Activated CD4-positive, alpha-beta T cell treated with anti-CD3 and anti-CD28 coated beads, Interleukin-2, Interleukin-4, amounts not matched to agents 100 ng/mL and 50 ng/mL, durations not matched to agents 16 hours and 8 hours (primary cell): ENCODE measurements around the gene KCNMA1.

ENCODE experiments used
- DNase-seq: peaks from one replicate; pipeline ENCODE4 v3.0.0-alpha.2; 2020; ENCODE audit warnings: low spot score

Gene KCNMA1

DNA sequence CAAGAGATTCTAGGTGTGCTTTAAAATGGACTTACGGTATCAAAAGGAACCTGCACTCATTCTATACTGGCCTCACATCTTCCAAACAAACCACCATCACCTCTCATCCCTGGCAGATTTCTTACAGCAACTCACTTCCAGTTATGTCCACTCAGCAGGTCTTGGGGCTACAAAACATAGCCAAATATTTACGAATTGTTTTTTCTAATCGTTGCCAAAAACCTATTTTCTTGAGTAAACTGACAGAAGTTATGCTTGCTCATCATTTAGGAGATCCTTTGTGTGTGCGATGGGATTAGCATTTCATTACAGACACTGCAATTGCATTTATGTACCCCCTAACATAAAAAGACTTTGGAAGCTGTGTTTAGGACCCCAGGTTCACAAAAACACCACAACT is 2.7 kb downstream of the KCNMA1 start:
- DNase-seq = no peak

- DNase-seq = no peak
Observed at GRCh38 chr10:77633376-77633775, 4.2 kb downstream of the KCNMA1 start.

GRCh38 chr10:77631241-77631640 is 6.4 kb downstream of the KCNMA1 start:
- no peak for DNase-seq

DNA sequence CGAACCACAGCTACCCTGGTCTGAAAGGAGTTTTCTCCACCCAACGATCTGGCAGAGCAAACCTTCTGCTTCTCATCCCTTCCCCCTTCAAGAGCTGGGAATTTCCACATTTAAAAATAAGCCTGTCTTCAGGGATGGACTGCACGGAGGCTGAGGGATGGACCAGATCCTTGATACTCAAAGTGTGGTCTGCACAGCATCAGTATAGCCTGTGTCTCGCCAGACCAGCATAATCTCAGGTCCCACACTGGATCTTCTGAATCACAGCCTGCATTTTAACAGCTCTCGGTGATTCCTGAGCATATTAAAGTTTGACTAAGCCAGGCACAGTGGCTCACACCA is 7.1 kb downstream of the KCNMA1 start:
- DNase-seq = no peak

DNA sequence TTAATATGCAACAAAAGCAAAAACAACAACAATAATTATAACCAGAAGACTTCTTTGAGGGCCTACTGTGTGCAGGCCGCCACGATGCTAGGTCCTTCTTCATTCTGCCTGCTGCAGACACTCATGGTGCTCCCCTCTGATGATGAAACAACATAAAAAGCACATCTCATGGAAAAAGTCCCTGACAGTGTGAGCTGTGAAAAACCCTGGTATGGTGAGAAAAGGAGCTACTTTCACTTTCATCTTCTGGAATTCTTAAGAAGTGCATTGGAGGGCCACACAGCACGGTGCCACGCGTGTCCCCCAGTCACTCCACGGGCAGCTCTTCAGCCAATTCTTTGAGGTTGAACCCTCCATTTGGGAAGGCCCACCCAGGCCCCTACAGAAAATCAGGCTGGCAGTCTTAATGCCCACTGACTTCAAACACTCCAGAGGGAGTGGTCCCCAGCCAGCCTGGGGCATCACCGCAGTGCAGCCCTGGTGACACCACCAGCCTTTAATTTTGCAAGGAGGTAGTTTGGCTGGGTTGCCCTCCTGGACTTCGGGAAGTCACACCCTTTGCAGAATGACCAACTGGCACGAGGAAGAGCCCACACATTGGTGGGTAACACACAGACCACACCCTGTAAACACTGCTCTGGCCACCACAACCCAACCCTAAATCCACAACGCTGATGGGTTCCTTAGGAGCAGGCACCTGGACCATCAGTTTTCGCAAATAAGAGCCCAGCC is 7.7 kb downstream of the KCNMA1 start:
- DNase-seq = no peak

DNA sequence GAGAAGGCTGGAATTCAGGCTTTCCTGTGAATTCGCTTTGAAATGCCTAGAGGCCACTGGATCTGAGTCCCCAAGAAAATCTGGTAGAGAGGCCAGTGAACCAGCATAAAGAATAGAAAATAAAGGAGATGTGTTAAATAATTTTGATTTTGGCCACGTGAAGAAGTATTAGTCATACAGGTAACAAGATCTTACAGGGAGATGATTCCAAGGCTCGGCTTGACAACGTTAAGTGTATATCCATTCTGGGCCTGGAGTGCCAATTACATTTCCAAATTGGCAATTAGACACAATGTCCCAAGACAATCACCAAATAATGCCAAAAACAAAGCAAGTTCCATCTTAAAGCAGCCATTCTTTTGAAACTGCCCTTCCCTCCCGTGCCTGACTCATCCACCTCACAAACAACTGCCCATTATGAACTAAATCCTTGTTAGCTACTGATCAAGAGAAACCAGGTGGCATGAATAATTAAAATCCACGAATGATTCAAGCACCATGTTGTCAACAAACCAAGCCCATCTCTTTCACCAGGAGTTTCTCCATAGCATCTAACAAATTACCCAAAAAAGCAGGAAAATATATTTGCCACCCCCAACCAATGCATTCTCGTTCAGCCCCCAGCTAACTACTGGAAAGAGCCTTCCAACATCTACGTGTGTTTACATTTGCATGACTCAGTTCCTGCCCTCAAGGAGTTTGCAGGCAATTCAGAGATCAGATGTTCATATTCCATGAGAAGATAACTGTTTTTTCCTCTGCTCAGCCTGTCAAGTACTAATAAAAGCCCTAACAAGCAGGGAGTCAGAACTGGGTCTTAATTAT is 8.5 kb downstream of the KCNMA1 start:
- no peak for DNase-seq

- no peak for DNase-seq
Observed at GRCh38 chr10:77626266-77626935, 11.2 kb downstream of the KCNMA1 start.

DNA sequence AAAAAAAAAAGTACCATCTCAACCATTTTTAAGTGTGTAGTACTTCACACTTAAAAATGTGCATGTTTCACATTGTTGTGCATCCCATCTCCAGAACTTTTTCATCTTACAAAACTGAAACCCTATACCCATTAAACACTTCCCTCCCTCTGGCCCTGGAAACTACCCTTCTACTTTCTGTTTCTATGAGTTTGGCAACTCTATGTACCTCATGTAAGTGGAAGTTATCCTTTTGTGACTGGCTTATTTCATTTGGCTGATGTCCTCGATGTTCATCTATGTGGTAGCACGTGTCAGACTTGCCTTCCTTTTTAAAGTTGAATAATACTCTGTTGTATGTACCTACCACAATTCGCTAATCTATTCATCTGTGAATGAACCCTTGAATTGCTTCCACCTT is 12.2 kb downstream of the KCNMA1 start:
- DNase-seq = no peak

DNA sequence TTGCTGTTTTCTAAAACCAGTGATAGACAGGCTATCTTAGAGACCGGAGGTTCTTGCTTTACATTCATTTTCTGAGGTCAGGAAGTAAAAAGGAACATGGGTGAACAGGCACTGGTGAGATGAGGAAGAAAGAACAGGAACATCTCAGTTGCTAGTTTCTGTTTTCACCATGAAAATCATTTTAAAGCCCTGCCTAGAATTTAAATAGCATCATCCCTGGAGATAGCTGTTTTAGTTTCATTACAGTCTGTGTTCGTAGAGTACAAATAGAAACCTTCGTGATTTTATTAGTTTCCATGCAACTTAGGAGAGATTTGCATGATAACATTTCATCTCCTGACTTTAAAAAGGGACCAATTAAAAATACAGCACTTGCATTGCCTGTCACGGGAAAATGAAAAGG is 14.7 kb downstream of the KCNMA1 start:
- no peak for DNase-seq

DNA sequence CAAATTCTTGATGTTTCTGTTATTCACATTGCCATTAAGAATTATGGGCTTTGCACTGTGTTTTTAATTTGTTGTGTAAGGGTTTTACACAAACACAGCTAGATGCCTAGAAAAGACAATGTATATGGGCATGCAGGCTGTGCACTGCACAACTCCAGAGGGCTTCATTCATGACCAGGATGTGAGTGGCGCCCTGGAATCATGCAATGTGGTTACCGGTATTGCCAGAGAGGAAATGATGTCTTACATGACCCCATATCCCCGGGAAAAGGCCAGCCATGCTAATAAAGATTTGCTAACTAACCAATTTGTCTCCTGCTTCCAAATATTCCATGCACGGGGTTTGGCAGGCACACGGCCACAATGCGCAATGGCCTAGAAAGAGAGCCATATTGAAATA is 16.9 kb downstream of the KCNMA1 start:
- no peak for DNase-seq

DNA sequence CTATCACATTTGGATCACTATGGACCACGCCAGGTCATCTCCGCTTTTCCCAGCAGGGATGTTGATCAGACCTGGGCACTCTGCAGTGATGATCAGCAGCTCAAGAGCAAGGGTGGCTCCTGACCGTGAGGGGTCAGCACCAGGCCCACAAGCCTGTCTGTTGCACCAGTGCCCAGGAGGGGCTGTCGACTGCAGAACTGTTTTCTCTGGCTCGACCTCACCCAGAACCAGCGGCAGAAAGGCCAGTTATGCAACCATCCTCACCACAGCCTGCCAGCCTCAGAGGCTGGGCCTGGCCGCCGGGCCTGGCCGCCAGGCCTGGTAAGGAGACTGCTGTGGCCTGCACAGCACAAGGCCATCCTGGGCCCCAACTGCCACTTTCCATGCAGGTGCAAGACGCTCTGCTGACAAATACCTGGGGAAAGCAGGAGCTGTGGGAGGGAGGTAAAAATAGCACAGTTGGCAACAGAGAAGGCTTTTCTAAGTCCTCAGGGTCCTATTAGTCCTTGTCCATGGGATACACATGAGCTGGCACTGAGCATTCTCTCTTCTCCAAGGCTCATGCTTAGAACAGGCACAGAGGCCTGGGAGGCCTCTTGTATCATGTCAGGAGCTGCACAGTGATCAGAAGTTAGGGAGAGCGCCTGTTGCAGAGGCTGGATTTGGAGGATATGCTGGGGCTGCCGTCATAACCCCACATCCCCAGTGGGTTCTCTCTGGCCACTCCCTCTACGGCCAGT is 17.5 kb downstream of the KCNMA1 start:
- no peak for DNase-seq

GRCh38 chr10:77618117-77618516 is 19.5 kb downstream of the KCNMA1 start:
- DNase-seq = no peak

DNA sequence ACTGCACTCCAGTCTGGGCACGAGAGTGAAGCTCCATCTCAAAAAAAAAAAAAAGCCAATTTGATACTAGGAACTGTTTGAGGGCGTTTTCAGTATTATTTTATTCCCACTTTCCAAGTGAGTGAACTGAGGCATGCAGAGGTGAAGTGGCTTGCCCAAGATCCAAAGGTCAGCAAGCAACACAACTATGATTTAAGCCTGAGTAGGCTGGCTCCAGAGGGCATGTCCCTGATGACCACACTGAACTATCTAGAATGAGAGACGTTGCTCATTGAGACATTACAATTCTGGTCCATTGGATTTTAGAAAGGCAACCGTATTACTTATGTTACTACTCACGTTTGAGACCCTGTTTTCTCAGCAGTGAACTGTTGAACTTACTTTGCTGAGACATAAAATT is 20.8 kb downstream of the KCNMA1 start:
- DNase-seq = no peak

DNA sequence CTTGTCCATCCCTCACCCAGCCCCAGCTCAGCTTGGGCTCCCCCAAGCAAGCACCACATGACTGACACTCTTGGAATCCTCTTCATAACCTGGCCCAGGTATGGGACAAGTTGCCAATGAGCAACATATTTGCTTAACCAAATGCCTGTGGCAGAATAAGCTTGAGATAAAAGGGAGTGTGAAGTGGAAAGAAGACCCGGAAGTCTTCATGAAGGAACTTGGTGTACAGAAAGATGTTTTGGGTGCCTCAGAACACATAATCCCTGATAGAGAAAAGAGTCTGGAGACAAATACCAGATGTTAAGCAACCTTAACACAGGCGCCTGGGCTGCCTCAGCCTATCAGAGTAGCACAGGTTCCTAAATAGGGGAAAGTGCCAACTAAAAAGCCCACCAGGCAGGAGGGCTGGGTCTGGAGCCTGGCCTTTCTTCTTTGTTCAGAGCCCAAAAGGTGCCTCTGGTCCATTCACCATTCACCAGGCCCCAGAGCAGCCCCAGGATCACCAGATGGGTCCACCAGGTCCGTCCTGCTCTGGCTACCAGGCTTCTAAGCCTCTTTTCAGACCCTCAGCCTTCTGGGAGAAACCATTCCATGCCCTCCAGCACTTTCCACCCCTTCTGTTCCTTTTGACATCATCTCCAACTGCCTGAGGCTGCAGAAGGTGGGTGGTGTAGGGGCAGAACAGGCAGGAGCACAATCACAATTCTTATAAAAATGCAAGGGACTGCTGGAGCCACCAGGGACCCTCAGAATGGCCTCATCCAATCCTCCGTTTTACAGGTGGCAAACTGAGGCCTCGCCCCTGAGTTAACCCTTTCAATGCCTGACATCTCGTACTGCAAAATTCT is 22.6 kb downstream of the KCNMA1 start:
- DNase-seq = no peak

- DNase-seq = no peak
Observed at GRCh38 chr10:77613476-77614130, 24.0 kb downstream of the KCNMA1 start.

DNA sequence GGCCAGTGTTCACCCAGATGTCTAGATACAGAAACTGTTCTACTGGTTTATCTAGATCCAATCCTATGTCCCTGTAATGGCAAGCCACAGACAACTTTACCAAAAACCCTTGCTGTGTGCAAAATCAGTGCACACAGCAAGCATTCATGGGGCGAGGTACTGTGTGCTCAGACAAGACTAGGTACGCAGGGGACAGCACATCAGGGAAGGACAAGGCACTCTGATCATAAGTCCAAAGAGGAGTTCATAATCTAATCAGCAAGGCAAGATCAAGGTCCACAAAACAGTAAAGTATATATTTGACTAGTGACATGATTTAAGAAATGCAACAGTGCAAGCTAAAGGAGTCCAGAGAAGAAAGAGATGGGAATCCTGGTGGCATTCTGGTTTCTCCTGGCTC is 25.9 kb downstream of the KCNMA1 start:
- DNase-seq = no peak

DNA sequence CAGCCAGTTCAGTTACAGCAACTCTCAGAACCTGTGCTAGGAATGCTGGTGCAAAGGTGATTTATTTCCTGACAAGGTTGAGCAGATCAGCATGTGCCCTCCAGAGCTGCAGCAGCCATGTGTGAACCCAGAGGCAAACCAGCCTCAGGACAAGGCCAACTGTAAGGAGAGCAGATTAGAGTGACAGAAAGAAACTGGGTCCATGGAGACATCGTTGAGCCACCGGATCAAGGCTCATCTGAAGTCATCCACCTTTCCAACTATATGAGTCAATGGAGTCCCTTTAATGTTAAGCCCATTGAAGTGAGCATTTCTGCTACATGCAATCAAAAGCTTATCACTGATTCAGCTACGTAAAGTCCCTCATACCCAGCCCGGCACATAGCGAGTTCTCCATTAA is 26.4 kb downstream of the KCNMA1 start:
- no peak for DNase-seq

GRCh38 chr10:77609781-77610272 is 27.8 kb downstream of the KCNMA1 start:
- DNase-seq = no peak

- DNase-seq = no peak
Observed at GRCh38 chr10:77608281-77608680, 29.3 kb downstream of the KCNMA1 start.

DNA sequence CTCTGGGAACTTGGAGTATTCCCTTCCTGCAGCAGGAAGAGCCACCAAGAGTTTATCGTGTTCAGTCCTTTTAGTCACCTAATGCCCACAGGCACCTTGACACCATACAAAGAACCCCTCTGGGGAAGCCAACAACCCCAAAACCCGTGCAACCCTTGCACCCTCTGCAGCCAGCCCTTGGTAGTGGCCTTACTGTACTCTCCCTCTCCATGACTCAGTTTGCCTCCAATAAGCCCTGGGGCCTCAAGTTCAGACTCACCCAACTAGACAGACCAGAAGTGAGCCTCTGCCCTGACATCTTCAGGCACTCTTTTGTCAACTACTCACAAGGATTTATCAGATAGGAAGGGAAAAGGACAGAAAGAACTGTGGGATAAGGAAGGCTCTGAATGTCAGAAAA is 30.9 kb downstream of the KCNMA1 start:
- no peak for DNase-seq

DNA sequence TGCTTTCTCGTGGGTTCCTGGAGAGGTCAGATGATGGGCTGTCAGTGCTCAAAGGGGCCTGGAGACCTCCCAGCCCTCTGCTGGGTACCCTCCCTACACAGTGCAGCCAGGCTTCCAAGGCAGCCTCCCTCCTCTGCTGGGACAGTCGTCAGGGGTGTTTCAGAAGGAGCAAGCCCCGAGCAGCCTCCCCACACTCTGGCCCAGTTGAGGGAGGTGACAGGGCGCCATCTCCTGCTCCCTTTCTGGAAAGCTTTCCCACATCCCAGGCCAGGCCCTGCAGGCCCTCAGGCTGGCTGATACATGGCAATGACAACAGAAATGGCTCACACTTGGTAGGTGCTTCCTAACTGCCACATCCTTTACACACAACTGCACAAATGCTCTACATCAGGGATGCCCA is 32.1 kb downstream of the KCNMA1 start:
- DNase-seq = no peak
